DMS114 treated with DMSO at 0.1 percent for 48 hours (cell line): Measurements from ENCODE around the gene PKIG.

Source experiments
- DNase-seq: peaks from one replicate; lab custom pipeline; 2025; ENCODE audit not compliant: unreplicated experiment; lab: John Stamatoyannopoulos, UW

Gene PKIG

GRCh38 chr20:44616604-44616964 lies 34.2 kb downstream of the PKIG start:
- DNase-seq = no peak

GRCh38 chr20:44618318-44618731 lies 35.9 kb downstream of the PKIG start:
- no peak for DNase-seq

GRCh38 chr20:44619294-44619693 lies 36.9 kb downstream of the PKIG start:
- DNase-seq = no peak

- DNase-seq = no peak
These were observed 37.7 kb downstream of the PKIG start for GRCh38 chr20:44620030-44620429.

- no peak for DNase-seq
These were observed 38.9 kb downstream of the PKIG start for GRCh38 chr20:44621325-44621724.

- no peak for DNase-seq
These were observed 39.6 kb downstream of the PKIG start for GRCh38 chr20:44621939-44622338.

GRCh38 chr20:44622501-44623270 lies 40.3 kb downstream of the PKIG start:
- no peak for DNase-seq

- no peak for DNase-seq
These were observed 41.8 kb downstream of the PKIG start for GRCh38 chr20:44624152-44624551.

- no peak for DNase-seq
These were observed 42.4 kb downstream of the PKIG start for GRCh38 chr20:44624743-44625271.

GRCh38 chr20:44625361-44625760 lies 43.0 kb downstream of the PKIG start:
- DNase-seq = no peak

- DNase-seq = no peak
These were observed 43.9 kb downstream of the PKIG start for GRCh38 chr20:44626278-44626677.

- no peak for DNase-seq
These were observed 45.1 kb downstream of the PKIG start for GRCh38 chr20:44627364-44628010.

GRCh38 chr20:44629017-44629385 lies 46.6 kb downstream of the PKIG start:
- no peak for DNase-seq

- no peak for DNase-seq
These were observed 47.2 kb downstream of the PKIG start for GRCh38 chr20:44629542-44629941.

GRCh38 chr20:44630297-44630696 lies 47.9 kb downstream of the PKIG start:
- no peak for DNase-seq

- DNase-seq = no peak
These were observed 49.8 kb downstream of the PKIG start for GRCh38 chr20:44632103-44632752.

- DNase-seq = no peak
These were observed 50.9 kb downstream of the PKIG start for GRCh38 chr20:44633187-44633810.

GRCh38 chr20:44633872-44634600 lies 51.7 kb downstream of the PKIG start:
- no peak for DNase-seq

- DNase-seq = no peak
These were observed 53.5 kb downstream of the PKIG start for GRCh38 chr20:44635877-44636276.

- DNase-seq = no peak
These were observed 54.7 kb downstream of the PKIG start for GRCh38 chr20:44637042-44637441.
